ENCODE data around the gene OBP2B.

OBP2B gene

GRCh38 chr9:133167096-133167730, 41.8 kb downstream of the OBP2B start:
- no peak for DNase-seq (ENCODE audit: low spot score)

GRCh38 chr9:133166392-133166791, 42.7 kb downstream of the OBP2B start:
- no peak for DNase-seq (ENCODE audit: low spot score)

- DNase-seq (ENCODE audit: low spot score): no peak
Measured at GRCh38 chr9:133165452-133165730, 43.7 kb downstream of the OBP2B start.

GRCh38 chr9:133164191-133164590, 44.9 kb downstream of the OBP2B start:
- no peak for DNase-seq (ENCODE audit: low spot score)

- DNase-seq (ENCODE audit: low spot score): peak; percentile 72
Measured at GRCh38 chr9:133163504-133164172, 45.4 kb downstream of the OBP2B start, which contains the start of gene GBGT1. TSS of gene GBGT1 (minus strand) at chr9:133163914. CDS start at chr9:133162412, 1,502 bp downstream.

- DNase-seq (ENCODE audit: low spot score): no peak
Measured at GRCh38 chr9:133162861-133163503, 46.1 kb downstream of the OBP2B start.

- no peak for DNase-seq (ENCODE audit: low spot score)
Measured at GRCh38 chr9:133161547-133161950, 47.5 kb downstream of the OBP2B start.

GRCh38 chr9:133160742-133161546, 48.1 kb downstream of the OBP2B start:
- peak; percentile 90 for DNase-seq (ENCODE audit: low spot score)

GRCh38 chr9:133158695-133159094, 50.4 kb downstream of the OBP2B start:
- DNase-seq (ENCODE audit: low spot score): no peak
